H1 (cell line): Measurements from ENCODE around the gene TTC22. TPM values are rescaled to one million over a fixed set of nuclear protein-coding genes. Genes with fewer than 3 reads are reported as not detected.
A peak's percentile ranks its signal among the peaks of the same experiment; 100 is the strongest.

ENCODE experiments used
- CTCF ChIA-PET: fragments of 300-600 bp; sonication (Branson Sonifier 250); formaldehyde crosslinking; loops from one replicate; lab custom pipeline; 2021; ENCODE audit not compliant: partially characterized antibody; lab: Charles Lee
- POLR2A ChIA-PET: fragments of 300-600 bp; sonication (Branson Sonifier 250); formaldehyde crosslinking; loops from one replicate; lab custom pipeline; 2021; ENCODE audit warnings: inconsistent platforms; ENCODE audit not compliant: partially characterized antibody; lab: Charles Lee
- DNase-seq, 2 experiments: peaks; one replicate each; pipeline versions ENCODE4 v3.0.0 to v3.0.0-alpha.2; 2010 to 2022; ENCODE audit warnings: low spot score in 2 of 2, low read depth in 1 of 2, mixed read lengths in 1 of 2
- FAIRE-seq: peaks from 2 replicates; lab custom pipeline; 2011; peaks lifted over from hg19 to GRCh38; lab: Jason Lieb, UNC
- H2AFZ ChIP-seq: 2 replicates; pipeline ENCODE4 v1.8.1; 2012; ENCODE audit warnings: low read length, inconsistent platforms
- H2AK5ac ChIP-seq: 2 replicates; pipeline ENCODE4 v1.6.1; 2013; ENCODE audit warnings: low read depth, low read length
- H2BK120ac ChIP-seq: replicated peaks from 2 replicates; pipeline ENCODE3; 2013; ENCODE audit warnings: low read depth, low read length, inconsistent platforms
- H2BK12ac ChIP-seq: 2 replicates; pipeline ENCODE4 v1.6.1; 2013; ENCODE audit warnings: low read depth, low read length
- H2BK15ac ChIP-seq: 2 replicates; pipeline ENCODE4 v1.6.1; 2013; ENCODE audit warnings: low read length
- H2BK20ac ChIP-seq: 2 replicates; pipeline ENCODE4 v1.6.1; 2013; ENCODE audit warnings: low read length
- H2BK5ac ChIP-seq: 2 replicates; pipeline ENCODE4 v1.6.1; 2013; ENCODE audit warnings: low read depth, low read length
- H3K14ac ChIP-seq: 2 replicates; pipeline ENCODE4 v1.6.1; 2013; ENCODE audit warnings: inconsistent platforms; ENCODE audit not compliant: insufficient read length
- H3K18ac ChIP-seq: 2 replicates; pipeline ENCODE4 v1.6.1; 2013; ENCODE audit warnings: low read length; ENCODE audit errors: extremely low read depth
- H3K23ac ChIP-seq: 2 replicates; pipeline ENCODE4 v1.6.1; 2013; ENCODE audit warnings: inconsistent platforms; ENCODE audit not compliant: insufficient read length
- H3K23me2 ChIP-seq: 2 replicates; pipeline ENCODE4 v1.6.1; 2013; ENCODE audit warnings: low read depth, low read length
- H3K27ac ChIP-seq: 2 replicates; pipeline ENCODE4 v1.6.1; 2011; ENCODE audit warnings: low read depth, low read length, inconsistent platforms
- H3K27me3 ChIP-seq, 4 experiments: replicated peaks in 1 of 4; 1 replicate in 1 of 4; 2 replicates in 3 of 4; pipeline versions ENCODE4 v1.6.1 to v1.8.1; 2011 to 2013; ENCODE audit warnings: low read length in 3 of 4, mild to moderate bottlenecking in 3 of 4, inconsistent platforms in 2 of 4, mixed read lengths in 2 of 4, moderate library complexity in 1 of 4; ENCODE audit not compliant: control insufficient read depth in 3 of 4, insufficient read depth in 3 of 4; ENCODE audit errors: extremely low read depth in 1 of 4
- H3K36me3 ChIP-seq, 4 experiments: 2 replicates each; pipeline versions ENCODE4 v1.6.1 to v1.8.1; 2011 to 2013; ENCODE audit warnings: mild to moderate bottlenecking in 4 of 4, low read length in 3 of 4, moderate library complexity in 2 of 4, control low read depth in 1 of 4, inconsistent platforms in 1 of 4; ENCODE audit not compliant: insufficient read depth in 4 of 4, control insufficient read depth in 2 of 4
- H3K4ac ChIP-seq: replicated peaks from 2 replicates; pipeline ENCODE3; 2013; ENCODE audit warnings: low read length, low read depth, mixed read lengths, inconsistent platforms; ENCODE audit not compliant: insufficient read length
- H3K4me1 ChIP-seq, 4 experiments: replicated peaks in 1 of 4; 1 replicate in 1 of 4; 2 replicates in 3 of 4; pipeline versions ENCODE4 v1.6.1 to v1.8.1; 2011 to 2013; ENCODE audit warnings: low read length in 3 of 4, inconsistent platforms in 2 of 4, mixed read lengths in 1 of 4; ENCODE audit not compliant: insufficient read depth in 4 of 4, control insufficient read depth in 3 of 4
- H3K4me2 ChIP-seq, 2 experiments: 2 replicates each; pipeline versions ENCODE4 v1.6.1 to v1.8.1; 2011 to 2013; ENCODE audit warnings: low read depth in 2 of 2, low read length in 2 of 2, control low read depth in 1 of 2, inconsistent platforms in 1 of 2, mild to moderate bottlenecking in 1 of 2; ENCODE audit not compliant: insufficient read depth in 1 of 2
- H3K4me3 ChIP-seq, 4 experiments: fragments of 200-600, 300-600 bp in 1 of 4; sonication (generic), shearing (Covaris generic), sonication (Bioruptor Twin) in 1 of 4; 2 replicates each; pipeline versions ENCODE4 v1.5.1 to v1.8.1; 2011 to 2016; ENCODE audit warnings: low read length in 4 of 4, low read depth in 3 of 4, control low read depth in 2 of 4, inconsistent platforms in 2 of 4, mild to moderate bottlenecking in 2 of 4, mixed read lengths in 1 of 4, moderate library complexity in 1 of 4; ENCODE audit not compliant: insufficient read depth in 2 of 4; ENCODE audit errors: extremely low read depth in 1 of 4
- H3K56ac ChIP-seq: replicated peaks from 2 replicates; pipeline ENCODE3; 2013; ENCODE audit warnings: low read depth, mild to moderate bottlenecking, mixed read lengths, low read length, inconsistent platforms; ENCODE audit not compliant: insufficient read length
- H3K79me1 ChIP-seq: 2 replicates; pipeline ENCODE4 v1.6.1; 2013; ENCODE audit warnings: low read depth, low read length, control low read depth
- H3K79me2 ChIP-seq, 2 experiments: 2 replicates each; pipeline versions ENCODE4 v1.6.1 to v1.8.1; 2012 to 2013; ENCODE audit warnings: low read length in 2 of 2, mild to moderate bottlenecking in 2 of 2, inconsistent platforms in 1 of 2; ENCODE audit not compliant: insufficient read depth in 2 of 2, control insufficient read depth in 1 of 2
- H3K9ac ChIP-seq, 4 experiments: replicated peaks in 1 of 4; 1 replicate in 1 of 4; 2 replicates in 3 of 4; pipeline versions ENCODE4 v1.6.1 to v1.8.1; 2011 to 2013; ENCODE audit warnings: low read depth in 3 of 4, low read length in 3 of 4, control low read depth in 2 of 4, mild to moderate bottlenecking in 2 of 4, moderate library complexity in 2 of 4, inconsistent platforms in 1 of 4; ENCODE audit errors: extremely low read depth in 1 of 4
- H3K9me3 ChIP-seq, 2 experiments: 2 replicates each; pipeline versions ENCODE4 v1.6.1 to v1.8.1; 2012 to 2013; ENCODE audit warnings: mild to moderate bottlenecking in 2 of 2, moderate library complexity in 2 of 2, control low read depth in 1 of 2, inconsistent platforms in 1 of 2, low read depth in 1 of 2, low read length in 1 of 2, mixed read lengths in 1 of 2; ENCODE audit not compliant: insufficient read depth in 2 of 2
- H4K20me1 ChIP-seq, 2 experiments: replicated peaks in 1 of 2; 2 replicates each; pipeline versions ENCODE3 to v1.8.1; 2011 to 2013; ENCODE audit warnings: inconsistent platforms in 2 of 2, low read length in 2 of 2, mild to moderate bottlenecking in 1 of 2; ENCODE audit not compliant: insufficient read depth in 2 of 2, control insufficient read depth in 1 of 2
- H4K5ac ChIP-seq: 2 replicates; pipeline ENCODE4 v1.6.1; 2013; ENCODE audit warnings: low read length, low read depth, mixed read lengths, inconsistent platforms; ENCODE audit not compliant: insufficient read length
- H4K8ac ChIP-seq: 2 replicates; pipeline ENCODE4 v1.8.0; 2013; ENCODE audit warnings: mild to moderate bottlenecking, moderate library complexity, low read length, inconsistent platforms; ENCODE audit not compliant: insufficient read depth; ENCODE audit errors: extremely low read depth
- H4K91ac ChIP-seq: replicated peaks from 2 replicates; pipeline ENCODE3; 2013; ENCODE audit warnings: low read length, mixed read lengths, inconsistent platforms; ENCODE audit not compliant: insufficient read length
- BACH1 ChIP-seq: IDR thresholded peaks from 2 replicates; pipeline ENCODE4 v1.6.1; 2012; ENCODE audit warnings: low read length, improper control_type of control experiment
- CHD2 ChIP-seq: IDR thresholded peaks from 2 replicates; pipeline ENCODE4 v1.6.1; 2012; ENCODE audit warnings: low read length, improper control_type of control experiment
- EP300 ChIP-seq, 2 experiments: IDR thresholded peaks; 1 replicate in 1 of 2; 2 replicates in 1 of 2; pipeline ENCODE4 v1.6.1; 2011 to 2012; ENCODE audit warnings: low read depth in 2 of 2, low read length in 2 of 2, mild to moderate bottlenecking in 2 of 2, borderline replicate concordance in 1 of 2, inconsistent platforms in 1 of 2, moderate library complexity in 1 of 2
- HDAC2 ChIP-seq, 2 experiments: fragments of 300-600 bp in 1 of 2; sonication (generic) in 1 of 2; IDR thresholded peaks; 2 replicates each; pipeline ENCODE4 v1.6.1; 2011 to 2012; ENCODE audit warnings: low read depth in 2 of 2, low read length in 2 of 2, mild to moderate bottlenecking in 2 of 2, moderate library complexity in 2 of 2, borderline replicate concordance in 1 of 2, inconsistent platforms in 1 of 2
- JUN ChIP-seq: IDR thresholded peaks from 2 replicates; pipeline ENCODE4 v1.6.1; 2011; ENCODE audit warnings: low read depth, mild to moderate bottlenecking, improper control_type of control experiment, low read length
- NRF1 ChIP-seq: IDR thresholded peaks from 2 replicates; pipeline ENCODE4 v1.6.1; 2011; ENCODE audit warnings: mild to moderate bottlenecking, low read depth, low read length, improper control_type of control experiment
- RBBP5 ChIP-seq: IDR thresholded peaks from 2 replicates; pipeline ENCODE4 v1.7.1; 2012; ENCODE audit warnings: low read depth, mild to moderate bottlenecking, inconsistent platforms, low read length, moderate library complexity, borderline replicate concordance
- SP4 ChIP-seq: IDR thresholded peaks from 2 replicates; pipeline ENCODE4 v1.6.1; 2012; ENCODE audit warnings: low read length, inconsistent platforms
- TAF7 ChIP-seq: optimal IDR thresholded peaks from 2 replicates; pipeline ENCODE3; 2011; ENCODE audit warnings: low read depth, mild to moderate bottlenecking, inconsistent platforms, low read length, moderate library complexity, borderline replicate concordance
- TCF12 ChIP-seq: IDR thresholded peaks from 2 replicates; pipeline ENCODE4 v1.6.1; 2011; ENCODE audit warnings: low read depth, mild to moderate bottlenecking, low read length
- ZNF274 ChIP-seq: IDR thresholded peaks from 2 replicates; pipeline ENCODE4 v1.7.0; 2012; ENCODE audit warnings: low read length, borderline replicate concordance; ENCODE audit errors: extremely low read depth
- WGBS, 2 experiments: shearing (Covaris generic) in 1 of 2; methylation state at CpG; one replicate each; pipeline versions ENCODE4 v1.1.6 to v1.1.7; 2013 to 2015; ENCODE audit warnings: low lambda C conversion rate in 2 of 2, mixed read lengths in 2 of 2, inconsistent platforms in 1 of 2, low coverage in 1 of 2, missing lambda C conversion rate in 1 of 2; ENCODE audit not compliant: insufficient replicate concordance in 2 of 2, insufficient coverage in 1 of 2, insufficient read length in 1 of 2; ENCODE audit errors: extremely low coverage in 1 of 2, missing lambda C conversion rate in 1 of 2; 5-methylcytosine and 5-hydroxymethylcytosine counted together
- polyA plus RNA-seq, 7 experiments: library from polyadenylated mRNA; depleted of rRNA in 3 of 7; stranded (reverse) in 5 of 7; unstranded in 2 of 7; fragments of >200 nt in 5 of 7; fragments of 200-250 nt in 2 of 7; gene quantifications; 1 replicate in 5 of 7; 2 replicates in 1 of 7; 4 replicates in 1 of 7; pipeline versions ENCODE4 v1.2.1 to v1.2.3, GENCODE V29; 2011 to 2013; ENCODE audit warnings: missing spikeins in 2 of 7, mixed read lengths in 2 of 7
- total RNA-seq: library from RNA; stranded (reverse); fragmentation: NEBNext Ultra II Directional; extraction: Animal tissue kit (Norgen Biotek cat#: 25700); gene quantifications from 2 replicates; pipeline ENCODE4 v1.2.1, GENCODE V29; 2021
- TF ChIP-seq, protein P1 (sequence below): IDR thresholded peaks from 2 replicates; pipeline ENCODE4 v1.6.1; 2011; ENCODE audit warnings: low read length, improper control_type of control experiment

TTC22 gene
- total and polyA plus RNA-seq, 2 of the 8 experiments (the other 6 are each of a cell fraction or from before 2014, with no cell fraction given) = 1.00 to 1.6 TPM

DNA sequence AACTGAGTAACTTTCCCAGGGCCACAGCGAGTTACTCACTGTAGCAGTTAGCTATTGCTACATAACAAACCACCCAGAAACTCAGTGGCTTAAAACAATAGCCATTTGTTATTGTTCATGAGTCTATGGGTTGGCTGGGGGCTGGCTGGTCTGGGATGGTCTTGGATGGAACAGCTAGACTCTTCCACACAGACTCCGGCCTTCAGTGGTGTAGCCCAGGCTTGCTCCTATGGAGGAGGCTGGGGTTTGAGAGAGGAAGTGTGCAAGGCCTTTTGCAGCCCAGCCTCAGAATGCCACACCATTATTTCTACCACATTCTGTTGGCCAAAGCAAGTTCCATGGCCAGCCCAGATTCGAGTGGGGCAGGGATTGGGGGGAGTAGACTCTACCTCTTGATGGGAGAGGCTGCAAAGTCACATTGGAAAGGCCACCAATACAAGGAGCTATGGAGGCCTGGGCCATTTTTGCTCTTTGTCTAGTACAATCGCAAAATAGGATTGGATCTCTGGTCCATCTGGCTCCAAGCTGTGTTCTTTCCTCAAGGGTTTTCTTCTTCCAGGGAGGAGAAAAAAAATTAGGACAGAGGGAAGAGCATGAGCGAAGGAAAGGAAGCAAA is 37.5 kb upstream of the TTC22 start:
- Histone ChIP-seq H3K14ac (no peak overlapping the region), H2BK15ac (no peak overlapping the region), H3K79me1 (no peaks in the 10 kb centered on the region), H3K27me3 (no peaks in the 10 kb centered on the region), H4K91ac (no peak overlapping the region), H3K4ac (no peak overlapping the region), H3K56ac (no peak overlapping the region), H4K20me1 (no peaks in the 10 kb centered on the region), H3K18ac (no peak overlapping the region), H3K27ac (no peak overlapping the region), H3K23ac (no peak overlapping the region), H3K4me1 (no peaks in the 10 kb centered on the region), H2BK120ac (no peak overlapping the region), H2BK5ac (no peak overlapping the region), H4K5ac (no peak overlapping the region), H3K79me2 (no peaks in the 10 kb centered on the region), H2AK5ac (no peak overlapping the region), H4K8ac (0 out of 2 replicates have a peak overlapping the region, but pooled peaks have one; percentile 18), H2BK12ac (no peak overlapping the region), H3K4me2 (no peak overlapping the region), H3K9ac (no peak overlapping the region), H2BK20ac (no peak overlapping the region), H3K36me3 (no peaks in the 10 kb centered on the region), H3K23me2 (no peaks in the 10 kb centered on the region), H2AFZ (no peak overlapping the region), H3K9me3 (0 out of 4 replicates have a peak, but pooled peaks cover 0 to 3% of the 10 kb centered on the region in 2 experiments), H3K4me3 (no peak overlapping the region)
- ChIA-PET POLR2A (interaction anchor here (0.6 kb wide), 1 partner anchor 18 kb away, joined by 4 read pairs; no protein-coding TSS in a partner anchor), CTCF (interaction anchor here (0.6 kb wide), 1 partner anchor 102 kb away, joined by 3 read pairs; no protein-coding TSS in a partner anchor)
- FAIRE-seq = no peak
- 86% methylated on average over 5 of the region's 5 CpGs; no CpG with 5 or more reads in 1 of the 2 experiments for WGBS, 2 experiments
- DNase-seq = peak in 1 of 2 experiments; percentile 28
- no peak for TF ChIP-seq NRF1
- no peak for TF ChIP-seq TCF12
- no peak for TF ChIP-seq RBBP5
- no peak for TF ChIP-seq TAF7
- no peak for TF ChIP-seq HDAC2 (IDR thresholded peaks at IDR 0.05; ENCODE audit: borderline replicate concordance in 1 of 2, low read depth in 2 of 2, low read length in 2 of 2)
- no peak for TF ChIP-seq ZNF274
- TF ChIP-seq SP4 = no peak
- TF ChIP-seq EP300 (IDR thresholded peaks at IDR 0.05; ENCODE audit: borderline replicate concordance in 1 of 2, low read depth in 2 of 2, low read length in 2 of 2) = no peak
- TF ChIP-seq CHD2 = no peak
- TF ChIP-seq, protein P1, sequence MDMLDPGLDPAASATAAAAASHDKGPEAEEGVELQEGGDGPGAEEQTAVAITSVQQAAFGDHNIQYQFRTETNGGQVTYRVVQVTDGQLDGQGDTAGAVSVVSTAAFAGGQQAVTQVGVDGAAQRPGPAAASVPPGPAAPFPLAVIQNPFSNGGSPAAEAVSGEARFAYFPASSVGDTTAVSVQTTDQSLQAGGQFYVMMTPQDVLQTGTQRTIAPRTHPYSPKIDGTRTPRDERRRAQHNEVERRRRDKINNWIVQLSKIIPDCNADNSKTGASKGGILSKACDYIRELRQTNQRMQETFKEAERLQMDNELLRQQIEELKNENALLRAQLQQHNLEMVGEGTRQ = no peak
- no peak for TF ChIP-seq JUN
- no peak for TF ChIP-seq BACH1
